GM12891 (cell line): Measurements from ENCODE around the gene RABAC1.
"Not testable (repeated sequence)": the region's sequence is repeated elsewhere in the genome, so short reads cannot be mapped to it uniquely, and the experiment has no call there.

Experiments used
- DNase-seq: peaks from one replicate; pipeline ENCODE4 v3.0.0; 2011; ENCODE audit warnings: low spot score; ENCODE audit not compliant: insufficient read length
- FAIRE-seq: peaks from 2 replicates; lab custom pipeline; 2011; peaks lifted over from hg19 to GRCh38; lab: Jason Lieb, UNC
- PAX5 ChIP-seq: IDR thresholded peaks from 2 replicates; pipeline ENCODE4 v1.6.1; 2011; ENCODE audit warnings: low read length, moderate library complexity, mild to moderate bottlenecking; ENCODE audit not compliant: insufficient read depth, severe bottlenecking
- POLR2A ChIP-seq: IDR thresholded peaks from 2 replicates; pipeline ENCODE4 v1.6.1; 2011; ENCODE audit warnings: low read depth, low read length, control low read depth
- POLR2AphosphoS5 ChIP-seq: IDR thresholded peaks from 2 replicates; pipeline ENCODE4 v1.6.1; 2011; ENCODE audit warnings: low read depth, low read length, control low read depth
- POU2F2 ChIP-seq: IDR thresholded peaks from 2 replicates; pipeline ENCODE4 v1.6.1; 2011; ENCODE audit warnings: low read depth, mild to moderate bottlenecking, control low read depth, low read length, moderate library complexity
- SPI1 ChIP-seq: IDR thresholded peaks from 2 replicates; pipeline ENCODE4 v1.6.1; 2011; ENCODE audit warnings: low read depth, low read length, control low read depth
- TAF1 ChIP-seq: IDR thresholded peaks from 2 replicates; pipeline ENCODE4 v1.6.1; 2011; ENCODE audit warnings: low read depth, low read length, control low read depth

RABAC1 gene

GRCh38 chr19:41918095-41918494, 41.0 kb downstream of the RABAC1 start:
- TF ChIP-seq POLR2AphosphoS5, result no peak
- no peak for TF ChIP-seq POLR2A
- TF ChIP-seq PAX5, result no peak
- no peak for TF ChIP-seq POU2F2
- TF ChIP-seq SPI1, result no peak
- no peak for TF ChIP-seq TAF1
- peak; percentile 98 for FAIRE-seq
- no peak for DNase-seq

- no peak for TF ChIP-seq POU2F2
- no peak for TF ChIP-seq TAF1
- no peak for TF ChIP-seq POLR2A
- TF ChIP-seq PAX5, result no peak
- TF ChIP-seq SPI1, result no peak
- no peak for TF ChIP-seq POLR2AphosphoS5
- no peak for FAIRE-seq
- no peak for DNase-seq
Measured at GRCh38 chr19:41917676-41918075, 41.4 kb downstream of the RABAC1 start.

- DNase-seq (no peak), FAIRE-seq (peak; percentile 81)
- TF ChIP-seq POLR2A (no peak), TAF1 (no peak), POLR2AphosphoS5 (no peak), PAX5 (no peak)
Measured at GRCh38 chr19:41915776-41916414, 43.2 kb downstream of the RABAC1 start.

- no peak for TF ChIP-seq POLR2A
- TF ChIP-seq SPI1, result no peak
- TF ChIP-seq POLR2AphosphoS5, result no peak
- TF ChIP-seq TAF1, result no peak
- no peak for TF ChIP-seq PAX5
- TF ChIP-seq POU2F2, result no peak
- FAIRE-seq, result no peak
- DNase-seq, result no peak
Measured at GRCh38 chr19:41915021-41915775, 43.9 kb downstream of the RABAC1 start.

- FAIRE-seq, result peak; percentile 73
- not testable (repeated sequence) for DNase-seq
Measured at GRCh38 chr19:41914424-41914834, 44.7 kb downstream of the RABAC1 start.

- no peak for DNase-seq
- FAIRE-seq, result no peak
- TF ChIP-seq SPI1 (no peak), TAF1 (no peak)
Measured at GRCh38 chr19:41913538-41914423, 45.3 kb downstream of the RABAC1 start.

GRCh38 chr19:41912899-41913537, 46.1 kb downstream of the RABAC1 start:
- FAIRE-seq, result no peak

GRCh38 chr19:41911889-41912731, 47.0 kb downstream of the RABAC1 start:
- TF ChIP-seq POLR2A (0 out of 2 replicates have a peak, but pooled peaks have one; percentile 24), PAX5 (no peak), POLR2AphosphoS5 (peak; percentile 34; the same call in 1 of the 2 replicates)
- DNase-seq (no peak), FAIRE-seq (no peak)

More at GRCh38 chr19:41912899-41913537, 46.1 kb downstream of the RABAC1 start:
- no peak for DNase-seq
- TF ChIP-seq POU2F2, result no peak
